AG09309 (cell line): ENCODE results near the gene AK9.
"Not testable (repeated sequence)": the region's sequence is repeated elsewhere in the genome, so short reads cannot be mapped to it uniquely, and the experiment has no call there.

Experiments used
- DNase-seq: peaks from one replicate; pipeline ENCODE4 v3.0.0-alpha.2; 2010; ENCODE audit warnings: low read depth
- H3K4me3 ChIP-seq: 2 replicates; pipeline ENCODE4 v1.5.1; 2011; ENCODE audit warnings: mild to moderate bottlenecking, low read depth, low read length, moderate library complexity; ENCODE audit not compliant: control insufficient read depth
- TF ChIP-seq, protein P1 (sequence below): IDR thresholded peaks from 2 replicates; pipeline ENCODE4 v1.5.1; 2011; ENCODE audit warnings: mild to moderate bottlenecking, low read depth, low read length, inconsistent platforms; ENCODE audit not compliant: insufficient read depth, control insufficient read depth; ENCODE audit errors: missing control alignments

AK9 gene

DNA sequence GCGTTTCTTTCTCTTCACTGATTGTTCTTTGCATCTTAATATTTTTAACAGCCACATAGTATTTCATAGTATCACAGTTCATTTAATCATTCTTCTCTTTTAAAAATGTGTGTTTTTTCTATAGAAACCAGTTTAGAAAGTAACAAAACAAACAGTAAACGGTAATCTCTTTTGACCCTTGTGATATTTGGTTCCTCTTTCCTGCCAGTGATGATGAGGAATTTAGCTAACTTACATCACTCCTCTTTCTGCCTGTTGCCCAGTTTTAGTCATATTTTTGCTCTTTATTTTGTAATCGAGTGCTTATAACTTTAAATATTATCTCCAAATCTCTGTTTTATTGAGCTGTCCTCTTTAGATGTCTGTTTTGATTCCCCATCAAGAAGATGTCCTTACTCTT, 169.9 kb downstream of the AK9 start:
- TF ChIP-seq, protein P1, sequence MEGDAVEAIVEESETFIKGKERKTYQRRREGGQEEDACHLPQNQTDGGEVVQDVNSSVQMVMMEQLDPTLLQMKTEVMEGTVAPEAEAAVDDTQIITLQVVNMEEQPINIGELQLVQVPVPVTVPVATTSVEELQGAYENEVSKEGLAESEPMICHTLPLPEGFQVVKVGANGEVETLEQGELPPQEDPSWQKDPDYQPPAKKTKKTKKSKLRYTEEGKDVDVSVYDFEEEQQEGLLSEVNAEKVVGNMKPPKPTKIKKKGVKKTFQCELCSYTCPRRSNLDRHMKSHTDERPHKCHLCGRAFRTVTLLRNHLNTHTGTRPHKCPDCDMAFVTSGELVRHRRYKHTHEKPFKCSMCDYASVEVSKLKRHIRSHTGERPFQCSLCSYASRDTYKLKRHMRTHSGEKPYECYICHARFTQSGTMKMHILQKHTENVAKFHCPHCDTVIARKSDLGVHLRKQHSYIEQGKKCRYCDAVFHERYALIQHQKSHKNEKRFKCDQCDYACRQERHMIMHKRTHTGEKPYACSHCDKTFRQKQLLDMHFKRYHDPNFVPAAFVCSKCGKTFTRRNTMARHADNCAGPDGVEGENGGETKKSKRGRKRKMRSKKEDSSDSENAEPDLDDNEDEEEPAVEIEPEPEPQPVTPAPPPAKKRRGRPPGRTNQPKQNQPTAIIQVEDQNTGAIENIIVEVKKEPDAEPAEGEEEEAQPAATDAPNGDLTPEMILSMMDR: no peak
- H3K4me3 ChIP-seq: no peak overlapping the region
- DNase-seq: no peak

DNA sequence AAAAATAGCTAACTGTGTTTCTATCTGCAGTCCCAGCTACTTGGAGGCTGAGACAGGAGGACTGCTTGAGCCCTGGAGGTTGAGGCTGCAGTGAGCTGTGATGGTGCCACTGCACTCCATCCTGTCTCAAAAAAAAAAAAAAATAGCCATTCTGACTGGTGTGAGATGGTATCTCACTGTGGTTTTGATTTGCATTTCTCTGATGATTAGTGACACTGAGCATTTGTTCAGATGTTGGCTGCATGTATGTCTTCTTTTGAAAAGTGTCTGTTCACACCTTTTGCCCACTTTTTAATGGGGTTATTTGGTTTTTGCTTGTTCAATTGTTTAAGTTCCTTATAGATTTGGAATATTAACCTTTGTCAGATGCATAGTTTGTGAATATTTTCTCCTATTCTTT, 171.4 kb downstream of the AK9 start:
- DNase-seq, H3K4me3 ChIP-seq: not testable (repeated sequence)

DNA sequence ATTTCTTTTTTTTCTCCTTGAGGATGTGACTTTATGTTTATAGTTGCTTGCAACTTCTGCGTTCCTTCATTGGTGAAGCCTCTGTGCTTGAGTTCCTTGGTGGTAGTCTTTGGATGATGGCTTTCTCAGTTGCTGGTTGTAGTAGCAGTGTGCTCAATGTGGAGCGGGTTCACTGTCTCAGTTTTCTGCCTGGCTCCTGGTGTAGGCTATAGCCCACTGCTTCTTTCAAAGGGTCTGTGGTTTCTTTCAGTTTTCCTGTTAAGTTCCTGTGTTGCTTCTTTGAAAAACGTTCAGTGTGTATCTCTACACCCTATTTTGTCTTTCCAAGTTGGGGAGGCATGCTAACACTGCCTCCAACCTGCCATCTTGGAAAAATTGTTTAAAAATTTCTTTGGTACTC, 174.1 kb downstream of the AK9 start:
- H3K4me3 ChIP-seq: no peak overlapping the region
- DNase-seq: no peak
- TF ChIP-seq, protein P1: no peak

DNA sequence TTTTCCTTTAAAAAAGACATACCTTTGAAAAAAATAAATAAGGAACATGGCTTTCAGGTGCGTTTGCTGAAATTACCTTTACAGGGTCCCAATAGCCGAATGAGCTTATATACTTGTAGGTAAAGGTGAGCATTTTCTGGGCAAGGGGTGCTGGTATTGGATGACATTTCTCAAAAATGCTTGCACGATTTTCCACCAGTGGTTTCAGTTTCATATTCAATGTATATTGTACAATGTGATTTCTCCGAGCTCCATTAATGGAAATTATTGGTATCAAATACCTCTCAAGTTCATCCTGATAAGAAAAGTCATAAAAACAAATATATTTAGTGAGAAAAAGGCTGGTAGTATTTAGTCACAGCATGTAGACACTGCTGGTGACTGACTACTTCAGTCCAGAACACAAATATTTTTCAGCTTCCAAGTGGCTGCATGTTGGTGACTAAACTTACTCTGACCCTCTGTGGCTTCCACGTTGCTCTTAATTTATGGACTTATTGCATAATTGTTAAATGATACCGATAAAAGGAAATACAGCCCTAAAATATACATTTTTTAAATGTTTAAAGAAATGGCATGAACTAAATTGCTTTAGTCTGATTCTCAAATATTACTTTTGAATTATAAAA, 175.1 kb downstream of the AK9 start:
- TF ChIP-seq, protein P1: no peak
- no peak for DNase-seq
- H3K4me3 ChIP-seq: no peak overlapping the region

DNA sequence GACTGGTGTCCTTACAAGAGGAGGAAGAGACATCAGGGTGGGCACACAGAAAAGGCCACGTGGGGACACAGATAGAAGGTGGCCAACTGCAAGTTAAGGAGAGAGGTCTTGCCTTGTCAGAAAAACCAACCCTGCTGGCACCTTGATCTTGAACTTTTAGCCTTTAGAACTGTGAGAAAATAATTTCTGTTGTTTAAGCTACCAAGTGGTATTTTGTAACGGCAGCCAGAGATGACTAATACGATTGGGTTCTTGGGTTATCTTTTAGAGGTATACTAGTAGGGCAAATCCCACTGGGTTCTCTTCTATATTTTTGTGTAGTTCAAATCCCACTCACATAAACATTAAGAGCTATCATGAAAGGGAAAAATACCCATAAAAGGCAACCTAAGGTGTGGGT, 176.1 kb downstream of the AK9 start:
- no peak for DNase-seq
- no peak overlapping the region for H3K4me3 ChIP-seq
- TF ChIP-seq, protein P1: no peak

DNA sequence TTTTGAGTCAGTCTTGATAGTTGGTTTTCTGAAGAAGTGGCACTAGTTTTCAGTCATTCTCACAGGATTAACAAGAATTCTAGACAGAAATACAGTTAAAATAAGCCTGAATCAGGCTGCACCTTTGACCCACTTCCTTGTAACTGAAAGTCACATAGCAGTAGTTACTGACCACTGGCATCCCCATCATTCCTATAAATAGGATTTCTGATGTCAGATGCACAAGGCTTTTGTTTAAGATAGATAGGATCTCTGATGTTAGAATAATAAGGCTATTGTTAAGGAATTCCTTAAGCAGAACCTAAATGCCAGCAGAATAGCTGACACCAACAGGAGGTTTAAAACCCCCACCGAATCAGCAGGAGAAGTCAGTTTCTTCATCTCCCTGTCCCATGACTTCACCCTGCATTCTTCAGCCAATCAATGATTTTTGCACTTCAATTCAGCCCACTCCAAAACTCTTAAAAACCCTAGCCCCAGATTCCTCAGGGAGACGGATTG, 177.4 kb downstream of the AK9 start:
- H3K4me3 ChIP-seq: no peak overlapping the region
- DNase-seq: peak; percentile 41
- TF ChIP-seq, protein P1: no peak

DNA sequence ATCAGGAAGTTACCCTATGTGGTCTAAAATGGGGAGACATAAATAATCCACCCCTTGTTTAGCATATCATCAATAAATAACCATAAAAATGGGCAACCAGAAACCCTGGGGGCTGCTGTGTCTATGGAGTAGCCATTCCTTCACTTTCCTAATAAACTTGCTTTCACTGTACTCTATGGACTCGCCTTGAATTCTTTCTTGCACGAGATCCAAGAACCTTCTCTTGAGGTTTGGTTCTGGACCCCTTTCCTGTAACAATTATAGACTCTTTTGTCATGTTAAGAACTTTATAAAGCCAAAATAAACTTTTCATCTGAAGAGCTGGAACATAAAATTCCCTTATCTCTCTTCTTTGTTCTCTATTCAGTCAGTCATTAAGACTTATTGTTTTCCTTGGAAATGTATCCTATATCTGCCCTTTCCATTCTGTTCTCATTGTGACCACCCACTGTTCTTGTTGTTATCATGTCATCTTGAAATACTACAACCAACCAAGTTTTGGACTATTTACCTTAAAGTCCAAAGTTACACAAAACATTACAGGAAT, 178.7 kb downstream of the AK9 start:
- no peak for DNase-seq
- TF ChIP-seq, protein P1: no peak
- H3K4me3 ChIP-seq: no peak overlapping the region
